Kidney (tissue), 14 donors: ENCODE data around the gene KLF5. TPM values are rescaled to one million over a fixed set of nuclear protein-coding genes. Genes with fewer than 3 reads are reported as not detected.

Experiments
- DNase-seq, 5 donors: peaks; one replicate each; pipeline ENCODE4 v3.0.0-alpha.2; 2013 to 2020
- FAIRE-seq: peaks from 2 replicates; lab custom pipeline; 2012; peaks lifted over from hg19 to GRCh38; lab: Jason Lieb, UNC
- H3K27ac ChIP-seq, 2 donors: one replicate each; pipeline ENCODE4 v1.7.0; 2013; ENCODE audit warnings: low read depth in 2 of 2, low read length in 2 of 2, inconsistent platforms in 1 of 2
- H3K27me3 ChIP-seq: one replicate; pipeline ENCODE4 v1.7.1; 2013; ENCODE audit warnings: low read length, inconsistent platforms; ENCODE audit not compliant: control insufficient read depth, insufficient read depth
- H3K36me3 ChIP-seq, 3 donors: one replicate each; pipeline versions ENCODE4 v1.7.0 to v1.7.1; 2013; ENCODE audit warnings: low read length in 3 of 3, control low read depth in 1 of 3, inconsistent platforms in 1 of 3; ENCODE audit not compliant: insufficient read depth in 3 of 3, control insufficient read depth in 2 of 3
- H3K4me1 ChIP-seq, 3 donors: one replicate each; pipeline versions ENCODE4 v1.7.0 to v1.7.1; 2013; ENCODE audit warnings: low read length in 3 of 3, inconsistent platforms in 1 of 3, low read depth in 1 of 3; ENCODE audit not compliant: control insufficient read depth in 2 of 3, insufficient read depth in 2 of 3
- H3K4me3 ChIP-seq, 3 donors: one replicate each; pipeline versions ENCODE4 v1.7.0 to v1.8.1; 2013; ENCODE audit warnings: low read length in 3 of 3, control low read depth in 1 of 3, inconsistent platforms in 1 of 3
- H3K9ac ChIP-seq, 3 donors: one replicate each; pipeline versions ENCODE4 v1.7.0 to v1.7.1; 2013; ENCODE audit warnings: low read length in 3 of 3, control low read depth in 1 of 3, inconsistent platforms in 1 of 3
- H3K9me3 ChIP-seq, 3 donors: one replicate each; pipeline versions ENCODE4 v1.7.0 to v1.7.1; 2013; ENCODE audit warnings: low read length in 3 of 3, control low read depth in 1 of 3, inconsistent platforms in 1 of 3; ENCODE audit not compliant: control insufficient read depth in 2 of 3, insufficient read depth in 1 of 3
- CTCF ChIP-seq: IDR thresholded peaks from 3 replicates; pipeline ENCODE4 v1.5.1; 2012; ENCODE audit warnings: mild to moderate bottlenecking, moderate library complexity, borderline replicate concordance; ENCODE audit not compliant: insufficient read depth; ENCODE audit errors: extremely low read depth
- intact Hi-C: fragments of 100-400 bp; cut with DNase I; formaldehyde crosslinking; loops from one replicate; pipeline ENCODE4 v1.11.1; 2022
- polyA plus RNA-seq: library from polyadenylated mRNA; stranded (reverse); fragments of 350-450 nt; fragmentation: Illumina TruSeq; extraction: RNeasy Lipid Tissue Mini Kit (QIAGEN cat#74804); gene quantifications from one replicate; pipeline ENCODE4 v1.2.3, GENCODE V29; 2014; ENCODE audit warnings: low read depth, low replicate concordance; ENCODE audit not compliant: insufficient read depth
- total RNA-seq: library from RNA; stranded (reverse); fragmentation: NEBNext Ultra II Directional; extraction: Animal tissue kit (Norgen Biotek cat#: 25700); gene quantifications from one replicate; pipeline ENCODE4 v1.2.1, GENCODE V29; 2021
- donor health status: control.
- donor health status: control.
- donor health status: control.
- donor health status: control.
- donor health status: control.
- donor health status: DM: yes; HTN: yes; CAD: no.
- donor health status: Normal renal cell carcinoma (clear cell type).

Gene KLF5
- total and polyA plus RNA-seq, 2 donors from 2014 or later, result 4.4 to 52.7 TPM

- intact Hi-C loops, result no loop called here
- peaks cover 0 to 6% (median 2%) of the 10 kb centered on the region in 3 donors for H3K4me1 ChIP-seq
- H3K36me3 ChIP-seq, result no peaks in the 10 kb centered on the region
- DNase-seq (no peak), FAIRE-seq (no peak)
- H3K27ac ChIP-seq, result no peak overlapping the region
- no peak for TF ChIP-seq CTCF
- no peaks in the 10 kb centered on the region for H3K9me3 ChIP-seq
- no peaks in the 10 kb centered on the region for H3K27me3 ChIP-seq
- no peak overlapping the region for H3K9ac ChIP-seq
- no peak overlapping the region for H3K4me3 ChIP-seq
Measured at GRCh38 chr13:73039201-73040108, 19.4 kb upstream of the KLF5 start.

- Histone ChIP-seq H3K36me3 (no peaks in the 10 kb centered on the region), H3K9me3 (no peaks in the 10 kb centered on the region), H3K27me3 (no peaks in the 10 kb centered on the region), H3K9ac (no peak overlapping the region), H3K4me1 (peaks cover 0 to 6% (median 2%) of the 10 kb centered on the region in 3 donors), H3K4me3 (no peak overlapping the region), H3K27ac (no peak overlapping the region)
- intact Hi-C loops, result no loop called here
- no peak for TF ChIP-seq CTCF
- FAIRE-seq (no peak), DNase-seq (no peak)
Measured at GRCh38 chr13:73040484-73040883, 18.3 kb upstream of the KLF5 start.

DNA sequence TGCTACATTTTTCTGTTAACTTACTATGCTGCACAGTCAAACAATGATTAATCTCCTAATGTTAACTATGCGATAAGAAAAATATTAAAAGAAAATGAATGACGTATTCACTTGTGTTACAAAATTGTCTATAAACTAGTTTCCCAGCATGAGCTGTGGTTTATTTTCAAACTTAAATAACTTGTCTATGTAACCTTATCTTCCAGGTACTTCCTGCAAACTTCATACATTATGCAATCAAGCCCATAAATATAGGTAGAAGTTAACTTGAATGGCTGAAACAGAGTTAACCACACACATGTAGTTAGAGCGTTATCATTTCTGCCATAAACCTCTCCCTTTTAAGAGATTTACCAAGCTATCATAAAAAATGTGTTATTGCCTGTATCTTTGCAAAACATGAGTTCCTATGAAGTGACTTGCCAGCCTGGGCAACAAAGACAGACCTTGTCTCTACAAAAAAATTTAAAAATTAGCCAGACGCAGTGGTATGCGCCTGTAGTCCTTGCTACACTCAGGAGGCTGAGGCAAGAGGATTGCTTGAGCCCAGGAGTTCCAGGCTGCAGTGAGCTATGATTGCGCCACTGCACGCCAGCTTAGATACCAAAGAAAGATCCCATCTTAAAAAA lies 17.7 kb upstream of the KLF5 start:
- no peak overlapping the region for H3K9ac ChIP-seq
- no peak overlapping the region for H3K4me3 ChIP-seq
- no peaks in the 10 kb centered on the region for H3K9me3 ChIP-seq
- intact Hi-C loops, result no loop called here
- peaks cover 0 to 6% (median 2%) of the 10 kb centered on the region in 3 donors for H3K4me1 ChIP-seq
- H3K36me3 ChIP-seq, result no peaks in the 10 kb centered on the region
- TF ChIP-seq CTCF, result no peak
- no peaks in the 10 kb centered on the region for H3K27me3 ChIP-seq
- H3K27ac ChIP-seq, result no peak overlapping the region
- FAIRE-seq (no peak), DNase-seq (no peak)
